Stimulated activated CD4-positive, alpha-beta T cell treated with anti-CD3 and anti-CD28 coated beads, Interleukin-4, amount 100 ng/mL, for 1 hour (primary cell): ENCODE results near the gene TGFB1.
A peak's percentile ranks its signal among the peaks of the same experiment; 100 is the strongest.
"Not testable (repeated sequence)": the region's sequence is repeated elsewhere in the genome, so short reads cannot be mapped to it uniquely, and the experiment has no call there.

Experiments
- DNase-seq: peaks from one replicate; pipeline ENCODE4 v3.0.0-alpha.2; 2020

Gene TGFB1

GRCh38 chr19:41367848-41368301 lies 14.2 kb upstream of the TGFB1 start:
- no peak for DNase-seq

- no peak for DNase-seq
Measured at GRCh38 chr19:41366089-41366488, 12.4 kb upstream of the TGFB1 start.

GRCh38 chr19:41364524-41365391 lies 11.0 kb upstream of the TGFB1 start:
- no peak for DNase-seq

- peak; percentile 97 for DNase-seq
Measured at GRCh38 chr19:41363753-41364523, 10.2 kb upstream of the TGFB1 start, which contains the start of gene B9D2. Gene B9D2, minus strand, starts transcription at chr19:41364149. Its CDS starts 630 bp downstream, at chr19:41363519.

GRCh38 chr19:41363371-41363752 lies 9.6 kb upstream of the TGFB1 start:
- DNase-seq = no peak

- no peak for DNase-seq
Measured at GRCh38 chr19:41362143-41362847, 8.6 kb upstream of the TGFB1 start.

- no peak for DNase-seq
Measured at GRCh38 chr19:41359741-41360140, 6.0 kb upstream of the TGFB1 start.

- DNase-seq = no peak
Measured at GRCh38 chr19:41357746-41358145, 4.0 kb upstream of the TGFB1 start.

GRCh38 chr19:41356984-41357739 lies 3.4 kb upstream of the TGFB1 start:
- no peak for DNase-seq

GRCh38 chr19:41355802-41356201 lies 2.1 kb upstream of the TGFB1 start:
- no peak for DNase-seq

- DNase-seq = no peak
Measured at GRCh38 chr19:41355035-41355434, 1.3 kb upstream of the TGFB1 start.

- no peak for DNase-seq
Measured at GRCh38 chr19:41354343-41354953, 726 bp upstream of the TGFB1 start.

- peak; percentile 83 for DNase-seq
Measured at GRCh38 chr19:41352609-41353465, 885 bp downstream of the TGFB1 start.

- no peak for DNase-seq
Measured at GRCh38 chr19:41352279-41352608, 1.5 kb downstream of the TGFB1 start.

GRCh38 chr19:41351339-41352245 lies 2.1 kb downstream of the TGFB1 start:
- DNase-seq = peak; percentile 80

GRCh38 chr19:41350735-41351338 lies 2.9 kb downstream of the TGFB1 start:
- no peak for DNase-seq

- DNase-seq = not testable (repeated sequence)
Measured at GRCh38 chr19:41346916-41347315, 6.8 kb downstream of the TGFB1 start.

GRCh38 chr19:41344162-41344561 lies 9.6 kb downstream of the TGFB1 start:
- no peak for DNase-seq

GRCh38 chr19:41341669-41342490 lies 11.8 kb downstream of the TGFB1 start:
- no peak for DNase-seq
